Measurements from ENCODE around the gene LBX1. TPM values are rescaled to one million over a fixed set of nuclear protein-coding genes. Genes with fewer than 3 reads are reported as not detected.

Gene LBX1
- total and polyA plus RNA-seq, 2 donors (not counting 1 experiment from before 2014, with no cell fraction given), result not detected

GRCh38 chr10:101214446-101215396 lies 14.5 kb downstream of the LBX1 start:
- TF ChIP-seq EZH2 (IDR thresholded peaks at IDR 0.05; ENCODE audit: borderline replicate concordance, insufficient read depth, low read depth, low read length, poor library complexity, severe bottlenecking) (no peak), CTCF (IDR thresholded peaks at IDR 0.05) (peak; percentile 87)
- H3K4me1 ChIP-seq (ENCODE audit: control insufficient read depth in 2 of 2, insufficient read depth in 2 of 2, low read length in 2 of 2), result peaks cover 44 to 48% of the 10 kb centered on the region in 2 donors

More at GRCh38 chr10:101214446-101215396, 14.5 kb downstream of the LBX1 start:
- peak; percentile 83 for DNase-seq
- WGBS (ENCODE audit: insufficient coverage), result 15% methylated on average over 42 of the region's 49 CpGs
- peaks cover 67% of the 10 kb centered on the region for H3K27me3 Mint-ChIP-seq
- ChIA-PET POLR2A (no interaction called here), CTCF (interaction anchor here (0.5 to 4.7 kb wide), 30 partner anchors 9 to 567 kb away, joined by 3 to 48 read pairs (median 5); partner anchors contain the start of gene LBX1)
- Histone ChIP-seq H3K27me3 (replicated peaks in 1 of 4; ENCODE audit: control extremely low read depth in 1 of 4, control insufficient read depth in 3 of 4, insufficient read depth in 4 of 4, low read length in 3 of 4) (peaks cover 0 to 95% (median 68%) of the 10 kb centered on the region in 4 experiments), H3K27ac (ENCODE audit: low read length in 2 of 2) (no peak overlapping the region), H3K4me3 (ENCODE audit: control extremely low read depth in 1 of 5, extremely low read depth in 1 of 5, insufficient read depth in 1 of 5, low read depth in 2 of 5, low read length in 4 of 5) (peak overlapping the region in 1 of 5 experiments; percentile 53), H3K79me2 (ENCODE audit: control insufficient read depth, insufficient read depth, low read length) (no peaks in the 10 kb centered on the region), H3K9me3 (ENCODE audit: control extremely low read depth in 1 of 3, control insufficient read depth in 2 of 3, insufficient read depth in 1 of 3, low read length in 2 of 3) (peaks cover 0 to 52% (median 0%) of the 10 kb centered on the region in 3 donors), H4K20me1 (ENCODE audit: control insufficient read depth, insufficient read depth, low read length, poor library complexity, severe bottlenecking) (no peaks in the 10 kb centered on the region), H3K4me2 (replicated peaks; ENCODE audit: low read depth, low read length, poor library complexity, severe bottlenecking) (peak overlapping the region; percentile 84), H2AFZ (ENCODE audit: insufficient read depth, low read depth, low read length, poor library complexity, severe bottlenecking) (peak overlapping the region; percentile 64), H3K36me3 (replicated peaks in 1 of 2; ENCODE audit: control extremely low read depth in 1 of 2, control insufficient read depth in 1 of 2, extremely low read depth in 1 of 2, insufficient read depth in 2 of 2, low read length in 1 of 2) (no peaks in the 10 kb centered on the region), H3K9ac (ENCODE audit: low read length) (no peak overlapping the region)
- peak; percentile 78 for ATAC-seq (ENCODE audit: low read depth)
- H3K4me3 Mint-ChIP-seq, result peak overlapping the region; percentile 80
- intact Hi-C loops (cut with micrococcal nuclease), result loop anchor here (1.0 to 10.0 kb wide), 2 partner anchors 77 to 790 kb away; no protein-coding TSS in a partner anchor
- no peak overlapping the region for H3K27ac Mint-ChIP-seq
- no peaks in the 10 kb centered on the region for H3K9me3 Mint-ChIP-seq (ENCODE audit: insufficient read depth)
- H3K4me1 Mint-ChIP-seq, result peaks cover 34% of the 10 kb centered on the region
